Effector memory CD4-positive, alpha-beta T cell (primary cell): ENCODE results near the gene CDK6.

Source experiments
- DNase-seq, 3 donors: peaks; one replicate each; pipeline ENCODE4 v3.0.0-alpha.2; 2020
- H3K27ac ChIP-seq: 2 replicates; pipeline ENCODE4 v1.7.0; 2013; ENCODE audit warnings: mild to moderate bottlenecking, low read length, moderate library complexity; ENCODE audit not compliant: insufficient read depth, poor library complexity, severe bottlenecking
- H3K27me3 ChIP-seq: replicated peaks from 2 replicates; pipeline ENCODE4 v1.7.0; 2013; ENCODE audit warnings: mild to moderate bottlenecking, low read length; ENCODE audit not compliant: insufficient read depth, control insufficient read depth, poor library complexity, severe bottlenecking
- H3K36me3 ChIP-seq: 2 replicates; pipeline ENCODE4 v1.7.0; 2013; ENCODE audit warnings: mild to moderate bottlenecking, low read length, moderate library complexity; ENCODE audit not compliant: control insufficient read depth, insufficient read depth
- H3K4me1 ChIP-seq: 2 replicates; pipeline ENCODE4 v1.7.0; 2013; ENCODE audit warnings: low read length, mild to moderate bottlenecking; ENCODE audit not compliant: control insufficient read depth, insufficient read depth, poor library complexity, severe bottlenecking
- H3K4me3 ChIP-seq: 2 replicates; pipeline ENCODE4 v1.7.0; 2013; ENCODE audit warnings: low read length, low read depth, mild to moderate bottlenecking; ENCODE audit not compliant: insufficient read depth, poor library complexity, severe bottlenecking
- H3K9me3 ChIP-seq: 2 replicates; pipeline ENCODE4 v1.7.0; 2013; ENCODE audit warnings: mild to moderate bottlenecking, low read length, moderate library complexity; ENCODE audit not compliant: control insufficient read depth

CDK6 gene

DNA sequence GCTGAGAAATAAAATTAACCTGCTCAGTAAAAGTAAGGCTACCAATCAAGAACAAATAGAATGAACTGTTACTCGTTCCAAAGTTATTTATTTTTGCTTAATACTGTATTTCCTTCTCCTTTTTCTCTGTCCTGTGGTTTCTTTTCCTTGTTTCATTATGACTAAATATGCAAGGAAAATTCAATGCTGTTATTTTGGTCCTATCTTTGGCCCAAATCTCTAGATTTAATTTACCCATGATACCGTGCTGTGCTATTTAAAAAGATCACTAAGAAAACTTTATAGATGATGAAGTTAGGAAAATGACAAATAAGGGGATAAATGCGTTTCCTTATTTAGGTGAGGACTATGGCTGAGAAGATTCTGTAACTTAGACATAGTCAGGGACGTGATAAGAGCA lies 200.8 kb downstream of the CDK6 start:
- Histone ChIP-seq H3K27ac (no peak overlapping the region), H3K9me3 (no peaks in the 10 kb centered on the region), H3K27me3 (no peaks in the 10 kb centered on the region), H3K4me1 (peaks cover 27% of the 10 kb centered on the region), H3K36me3 (no peaks in the 10 kb centered on the region), H3K4me3 (no peak overlapping the region)
- DNase-seq = no peak

DNA sequence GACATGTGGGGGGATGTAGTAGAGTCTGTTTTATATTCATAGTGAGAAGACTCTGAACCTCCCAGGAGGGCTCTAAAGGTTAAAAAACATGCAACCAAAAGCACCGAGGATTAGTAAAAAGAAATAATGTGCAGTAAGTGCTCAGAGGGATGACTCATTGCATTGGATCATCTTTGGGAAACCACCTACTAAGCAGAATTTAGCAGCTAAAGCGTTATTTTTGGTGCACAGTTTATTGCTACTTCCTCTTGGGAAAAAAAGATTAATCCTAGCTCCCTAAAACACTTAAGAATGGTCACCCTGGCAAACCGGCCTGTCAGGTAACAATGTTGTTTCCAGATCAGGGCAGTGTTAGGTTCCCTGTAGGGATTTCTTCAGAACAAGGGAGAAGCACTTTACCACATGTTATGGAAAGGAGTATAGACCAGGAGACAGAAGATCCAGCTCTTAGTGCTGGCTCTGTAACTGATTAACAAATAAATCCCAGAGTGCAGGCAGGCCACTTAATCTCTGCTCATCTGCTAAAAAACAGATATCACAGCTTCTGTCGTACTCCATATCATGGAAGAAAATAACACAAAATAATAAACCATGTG lies 201.4 kb downstream of the CDK6 start:
- Histone ChIP-seq H3K9me3 (no peaks in the 10 kb centered on the region), H3K36me3 (no peaks in the 10 kb centered on the region), H3K4me1 (peaks cover 27% of the 10 kb centered on the region), H3K27ac (no peak overlapping the region), H3K27me3 (no peaks in the 10 kb centered on the region), H3K4me3 (no peak overlapping the region)
- DNase-seq = no peak

DNA sequence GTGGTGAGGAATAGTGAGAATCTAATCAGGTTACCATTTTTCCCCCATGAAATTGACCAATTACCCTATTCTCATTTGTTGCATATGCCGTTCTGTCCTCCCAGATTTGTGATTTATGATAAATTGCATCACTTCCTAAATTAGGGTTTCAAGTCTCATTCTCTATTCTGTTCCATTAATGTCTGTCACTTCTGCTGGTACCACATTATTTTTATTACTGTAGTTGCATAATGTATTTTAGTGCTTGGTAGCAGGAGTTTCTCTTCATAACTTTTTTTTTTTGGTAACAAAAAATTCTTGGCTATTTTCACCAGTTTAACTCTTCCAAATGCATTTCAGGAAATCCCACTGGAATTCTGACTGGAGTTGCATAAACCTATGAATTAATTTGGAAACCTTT lies 202.2 kb downstream of the CDK6 start:
- Histone ChIP-seq H3K9me3 (no peaks in the 10 kb centered on the region), H3K4me1 (peaks cover 22% of the 10 kb centered on the region), H3K4me3 (no peak overlapping the region), H3K27me3 (no peaks in the 10 kb centered on the region), H3K36me3 (no peaks in the 10 kb centered on the region), H3K27ac (no peak overlapping the region)
- DNase-seq = no peak

DNA sequence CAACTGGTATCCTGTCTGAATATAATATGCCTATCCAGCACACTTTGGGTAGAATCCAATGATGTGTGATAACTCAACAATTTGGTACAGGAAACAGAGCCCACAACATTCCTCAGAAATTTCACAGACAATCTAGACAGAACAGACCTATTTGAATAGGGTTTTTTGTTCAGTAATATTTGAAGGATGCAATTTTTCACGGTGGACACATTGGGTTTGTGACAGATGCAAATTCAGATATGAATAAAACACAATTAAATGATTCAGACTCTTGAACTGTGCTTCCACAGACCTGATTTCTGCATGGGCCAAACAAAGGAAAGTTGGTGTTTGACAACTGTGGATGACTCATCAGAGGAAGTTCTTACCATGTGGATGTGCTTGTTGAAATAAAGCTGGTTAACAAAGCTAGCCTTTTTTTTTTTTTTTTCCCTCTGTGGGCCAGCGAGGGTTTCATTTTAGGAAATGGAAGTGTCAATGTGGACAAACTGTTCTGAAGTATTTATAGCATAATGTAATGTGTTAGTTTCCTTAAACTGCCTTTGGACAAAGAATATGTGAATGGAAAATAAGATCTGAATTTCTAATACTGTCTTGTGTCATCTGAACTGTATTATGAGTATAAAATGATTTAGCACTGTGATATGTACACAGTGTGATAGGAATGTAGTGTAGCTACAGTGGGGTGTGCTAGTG lies 203.0 kb downstream of the CDK6 start:
- no peak overlapping the region for H3K27ac ChIP-seq
- no peak for DNase-seq
- no peaks in the 10 kb centered on the region for H3K36me3 ChIP-seq
- H3K27me3 ChIP-seq = no peaks in the 10 kb centered on the region
- H3K9me3 ChIP-seq = no peaks in the 10 kb centered on the region
- no peak overlapping the region for H3K4me3 ChIP-seq
- peaks cover 20% of the 10 kb centered on the region for H3K4me1 ChIP-seq

DNA sequence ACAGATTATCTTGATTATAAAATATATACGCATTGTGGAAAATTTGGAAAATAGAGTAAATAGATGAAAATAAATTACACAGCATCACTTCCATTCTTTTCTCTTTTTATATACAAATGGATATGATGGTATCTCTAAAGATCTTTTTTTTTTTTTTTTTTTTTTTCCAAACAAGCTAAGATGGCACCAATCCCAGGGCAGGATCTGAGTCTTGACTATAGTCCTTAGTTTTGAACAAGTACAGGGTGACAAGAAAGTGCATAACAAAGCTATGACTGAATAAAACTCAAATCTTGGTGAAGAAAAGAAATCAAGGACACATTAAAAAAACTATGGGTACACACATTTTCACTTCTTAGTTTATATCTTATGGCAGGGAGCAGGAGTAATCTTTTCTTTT lies 203.6 kb downstream of the CDK6 start:
- Histone ChIP-seq H3K4me3 (no peak overlapping the region), H3K36me3 (no peaks in the 10 kb centered on the region), H3K4me1 (peaks cover 20% of the 10 kb centered on the region), H3K27ac (no peak overlapping the region), H3K9me3 (no peaks in the 10 kb centered on the region), H3K27me3 (no peaks in the 10 kb centered on the region)
- no peak for DNase-seq

DNA sequence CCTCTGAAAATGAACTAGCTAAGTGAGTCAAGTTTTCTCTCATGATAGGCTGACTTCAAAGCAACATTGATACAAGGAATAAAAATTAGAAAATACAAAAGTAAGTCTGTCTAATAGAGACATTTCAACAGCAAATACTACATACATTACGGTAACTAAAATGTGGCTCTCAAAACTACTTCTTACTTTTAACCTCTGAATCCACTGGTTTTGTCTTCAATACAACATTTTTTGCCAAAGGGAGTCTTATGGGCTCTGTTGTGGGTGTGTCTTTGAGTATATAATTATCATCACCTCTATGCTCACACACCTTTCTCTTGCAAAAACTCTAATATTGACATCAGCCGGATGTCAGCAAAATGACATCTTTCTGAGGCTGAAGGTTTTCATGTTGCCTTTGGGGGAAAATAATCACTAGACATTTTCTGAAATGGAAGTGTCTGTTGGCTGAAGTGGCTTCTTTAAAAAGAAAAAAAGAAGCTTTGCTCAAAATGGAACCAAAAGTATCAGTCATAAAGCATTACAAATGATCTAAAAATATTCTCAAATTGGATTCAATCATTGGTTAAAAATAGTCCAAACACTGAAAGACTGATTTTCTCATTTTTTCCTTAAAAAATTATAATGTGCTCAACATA lies 204.4 kb downstream of the CDK6 start:
- no peaks in the 10 kb centered on the region for H3K27me3 ChIP-seq
- H3K4me3 ChIP-seq = no peak overlapping the region
- H3K9me3 ChIP-seq = no peaks in the 10 kb centered on the region
- no peaks in the 10 kb centered on the region for H3K36me3 ChIP-seq
- DNase-seq = no peak
- no peak overlapping the region for H3K27ac ChIP-seq
- H3K4me1 ChIP-seq = peaks cover 20% of the 10 kb centered on the region

DNA sequence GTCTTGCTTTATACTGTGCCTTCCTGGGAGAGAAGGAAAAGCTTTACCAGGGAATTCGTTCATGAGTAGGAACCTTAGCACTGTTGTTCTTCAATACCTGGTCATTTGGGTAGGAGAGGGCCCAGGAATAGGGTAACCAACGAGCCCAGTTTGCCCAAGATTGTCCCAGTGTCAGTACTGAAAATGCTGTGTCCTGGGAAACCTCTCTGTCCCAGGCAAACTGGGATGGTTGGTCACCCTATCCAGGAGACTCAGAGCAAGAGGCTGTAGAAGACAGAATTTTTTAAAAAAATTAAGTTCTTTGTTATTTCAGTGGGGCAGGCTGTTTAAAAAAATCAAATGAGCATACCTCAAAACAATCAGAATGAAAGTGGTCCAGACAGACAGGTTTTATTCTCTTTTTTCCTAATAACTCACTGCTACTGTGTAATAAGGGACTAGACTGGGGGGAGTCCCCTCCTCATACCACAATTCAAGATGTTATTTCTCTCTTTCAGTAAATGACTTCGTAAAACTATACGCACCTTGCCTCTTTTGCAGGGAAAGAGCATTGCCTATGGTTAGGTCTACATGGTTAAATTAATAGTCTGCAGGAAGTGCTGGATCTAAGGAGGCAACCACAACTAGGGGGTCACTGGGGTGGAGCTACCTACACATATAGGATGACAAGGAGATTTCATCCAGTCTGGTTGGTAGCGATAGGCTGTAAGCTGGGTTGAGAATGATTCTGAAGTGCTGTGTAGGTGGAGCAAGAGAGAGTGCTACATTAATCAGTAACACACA lies 205.1 kb downstream of the CDK6 start:
- H3K9me3 ChIP-seq = no peaks in the 10 kb centered on the region
- DNase-seq = no peak
- no peaks in the 10 kb centered on the region for H3K27me3 ChIP-seq
- no peak overlapping the region for H3K4me3 ChIP-seq
- no peak overlapping the region for H3K27ac ChIP-seq
- H3K4me1 ChIP-seq = peaks cover 24% of the 10 kb centered on the region
- H3K36me3 ChIP-seq = no peaks in the 10 kb centered on the region

DNA sequence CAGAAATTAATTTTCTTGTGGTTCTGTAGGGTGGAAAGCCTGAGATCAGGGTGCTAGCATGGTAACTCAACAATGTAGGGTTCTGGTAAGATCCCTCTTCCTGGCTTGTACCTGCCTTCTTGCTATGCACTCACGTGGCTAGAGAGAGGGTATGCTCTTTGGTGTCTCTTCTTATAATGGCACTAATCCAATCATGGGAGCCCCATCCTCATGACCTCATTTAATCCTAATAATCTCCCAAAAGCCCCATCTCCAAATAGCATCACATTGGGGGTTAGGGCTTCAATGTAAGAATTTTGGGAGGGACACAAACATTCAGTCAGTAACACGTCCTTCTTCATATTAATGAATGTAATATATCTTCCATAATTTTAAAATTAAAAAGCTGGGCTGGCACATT lies 206.6 kb downstream of the CDK6 start:
- Histone ChIP-seq H3K4me1 (peaks cover 24% of the 10 kb centered on the region), H3K27me3 (no peaks in the 10 kb centered on the region), H3K4me3 (no peak overlapping the region), H3K36me3 (no peaks in the 10 kb centered on the region), H3K9me3 (no peaks in the 10 kb centered on the region), H3K27ac (no peak overlapping the region)
- no peak for DNase-seq

DNA sequence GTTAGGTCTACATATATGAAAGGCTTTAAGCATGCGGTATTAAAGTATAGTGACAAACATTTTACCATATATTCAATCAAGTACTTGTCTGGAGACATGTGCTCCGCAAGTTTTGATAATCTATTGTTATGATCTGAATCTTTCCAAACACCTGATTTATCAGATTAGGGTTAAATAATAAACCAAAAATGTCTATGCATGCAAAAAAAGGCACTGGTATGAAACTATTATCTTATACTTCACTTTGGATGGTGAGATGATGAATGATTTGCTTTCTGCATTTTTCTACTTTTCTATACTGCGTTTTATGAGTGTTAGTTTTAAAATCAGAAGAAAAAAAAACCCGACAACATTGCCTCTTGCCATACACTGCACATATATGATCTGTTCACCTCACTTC lies 208.4 kb downstream of the CDK6 start:
- no peaks in the 10 kb centered on the region for H3K27me3 ChIP-seq

More for the DNA sequence above, 208.4 kb downstream of the CDK6 start:
- Histone ChIP-seq H3K4me1 (peaks cover 10% of the 10 kb centered on the region), H3K4me3 (no peak overlapping the region), H3K27ac (no peak overlapping the region), H3K36me3 (no peaks in the 10 kb centered on the region), H3K9me3 (no peaks in the 10 kb centered on the region)
- no peak for DNase-seq
